Activated CD8-positive, alpha-beta T cell treated with anti-CD3 and anti-CD28 coated beads, Interleukin-2, amount 10 ng/mL, durations not matched to agents 7 days and 5 days (primary cell): ENCODE measurements around the gene TLR9. TPM values are rescaled to one million over a fixed set of nuclear protein-coding genes. Genes with fewer than 3 reads are reported as not detected.

Experiments used
- ATAC-seq: fragments of 150-1000 bp; cut with Tn5 transposase; one replicate; pipeline ENCODE4 v1.10.0; 2021; ENCODE audit warnings: moderate library complexity
- CTCF ChIA-PET: fragments of 350-600 bp; sonication (Branson Sonifier 250); formaldehyde crosslinking; loops from one replicate; lab custom pipeline; 2021; ENCODE audit warnings: antibody characterized with exemption; lab: Charles Lee
- POLR2A ChIA-PET: fragments of 350-600 bp; sonication (Branson Sonifier 250); formaldehyde crosslinking; loops from one replicate; lab custom pipeline; 2021; ENCODE audit warnings: antibody characterized with exemption; lab: Charles Lee
- DNase-seq: peaks from one replicate; pipeline ENCODE4 v3.0.0-alpha.2; 2020
- H3K27ac Mint-ChIP-seq: one replicate; pipeline ENCODE4 v1.8.0; 2021; ENCODE audit warnings: mild to moderate bottlenecking, mixed read lengths
- H3K27me3 Mint-ChIP-seq: one replicate; pipeline ENCODE4 v1.8.0; 2021; ENCODE audit warnings: low read depth, mixed read lengths
- H3K36me3 Mint-ChIP-seq: one replicate; pipeline ENCODE4 v1.8.0; 2021; ENCODE audit warnings: low read depth, mixed read lengths
- H3K4me1 Mint-ChIP-seq: one replicate; pipeline ENCODE4 v1.8.0; 2021; ENCODE audit warnings: low read depth, mixed read lengths
- H3K4me3 Mint-ChIP-seq: one replicate; pipeline ENCODE4 v1.8.0; 2021; ENCODE audit warnings: mild to moderate bottlenecking, mixed read lengths
- H3K9me3 Mint-ChIP-seq: one replicate; pipeline ENCODE4 v1.8.0; 2022; ENCODE audit warnings: mixed read lengths; ENCODE audit not compliant: insufficient read depth
- total RNA-seq, 2 experiments: library from RNA; stranded (reverse); gene quantifications; one replicate each; pipeline ENCODE4 v1.2.3, GENCODE V29; 2021

The TLR9 gene
- total RNA-seq, 2 experiments from 2014 or later, result 0.52 to 0.79 TPM

DNA sequence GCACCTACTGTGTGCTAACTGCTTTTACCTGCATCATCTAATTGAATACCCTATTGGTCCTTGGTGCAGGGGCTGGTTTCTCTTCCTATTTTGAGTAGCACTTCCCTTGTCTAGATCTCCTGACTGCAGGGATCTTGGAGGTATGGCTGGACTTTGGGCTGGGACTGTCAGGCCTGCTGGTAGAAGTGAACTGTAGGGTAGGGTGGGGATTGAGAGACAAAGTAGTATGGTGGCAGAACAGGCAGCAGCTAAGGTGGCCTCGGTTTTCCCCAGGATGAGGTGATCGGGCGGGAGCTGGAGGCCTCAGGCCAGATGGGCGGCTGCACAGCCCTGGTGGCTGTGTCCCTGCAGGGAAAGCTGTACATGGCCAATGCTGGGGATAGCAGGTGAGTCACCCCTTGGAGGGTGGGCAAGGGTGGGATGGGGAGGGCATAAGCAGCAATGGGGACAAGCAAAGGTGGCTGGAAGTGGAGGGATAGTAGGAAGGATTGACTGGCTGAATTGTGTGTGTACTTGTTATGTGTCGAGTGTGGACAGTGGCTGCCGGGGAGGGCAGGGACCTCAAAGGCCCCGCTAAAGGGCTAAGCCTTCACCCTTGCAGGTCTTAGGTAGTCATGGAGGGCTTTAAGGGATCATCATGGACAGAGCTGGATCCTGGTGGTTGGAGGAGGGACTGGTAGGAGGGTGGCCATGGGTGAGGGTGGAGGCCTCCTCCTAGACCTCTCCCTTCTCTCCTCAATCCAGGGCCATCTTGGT lies 22.1 kb upstream of the TLR9 start:
- no peak for DNase-seq
- no peaks in the 10 kb centered on the region for H3K9me3 Mint-ChIP-seq
- peak overlapping the region; percentile 92 for H3K4me3 Mint-ChIP-seq
- H3K27ac Mint-ChIP-seq, result peak overlapping the region; percentile 82
- ChIA-PET POLR2A (interaction anchor here (0.9 to 20.7 kb wide), 9 partner anchors 7 to 306 kb away, joined by 3 to 400 read pairs (median 6); partner anchors contain the start of genes GLYCTK, RRP9, TWF2 and WDR82), CTCF (interaction anchor here (0.7 to 8.4 kb wide), 4 partner anchors 11 to 92 kb away, joined by 4 to 66 read pairs (median 28); partner anchors contain the start of gene WDR82)
- H3K4me1 Mint-ChIP-seq, result peaks cover 83% of the 10 kb centered on the region
- H3K27me3 Mint-ChIP-seq, result no peaks in the 10 kb centered on the region
- no peak for ATAC-seq
- H3K36me3 Mint-ChIP-seq, result peaks cover 68% of the 10 kb centered on the region

- Mint-ChIP-seq H3K36me3 (peaks cover 66% of the 10 kb centered on the region), H3K4me3 (peak overlapping the region; percentile 92), H3K27ac (peak overlapping the region; percentile 82), H3K27me3 (no peaks in the 10 kb centered on the region), H3K9me3 (no peaks in the 10 kb centered on the region), H3K4me1 (peaks cover 81% of the 10 kb centered on the region)
- no peak for DNase-seq
- peak; percentile 18 for ATAC-seq
- CTCF ChIA-PET, result interaction anchor here (1.1 to 13.1 kb wide), 7 partner anchors 10 to 92 kb away, joined by 3 to 143 read pairs (median 11); partner anchors contain the start of gene WDR82
- POLR2A ChIA-PET, result interaction anchor here (1.1 to 20.7 kb wide), 5 partner anchors 16 to 36 kb away, joined by 3 to 400 read pairs (median 4); partner anchors contain the start of genes GLYCTK and WDR82
Observed at GRCh38 chr3:52246728-52247408, 21.4 kb upstream of the TLR9 start.

- H3K4me3 Mint-ChIP-seq, result peak overlapping the region; percentile 92
- peaks cover 81% of the 10 kb centered on the region for H3K4me1 Mint-ChIP-seq
- H3K36me3 Mint-ChIP-seq, result peaks cover 63% of the 10 kb centered on the region
- ATAC-seq, result peak; percentile 32
- no peak for DNase-seq
- ChIA-PET CTCF (interaction anchor here (1.1 to 13.1 kb wide), 7 partner anchors 11 to 93 kb away, joined by 3 to 143 read pairs (median 11); partner anchors contain the start of gene WDR82), POLR2A (interaction anchor here (1.1 to 20.7 kb wide), 5 partner anchors 15 to 37 kb away, joined by 3 to 400 read pairs (median 4); partner anchors contain the start of genes GLYCTK and WDR82)
- peak overlapping the region; percentile 82 for H3K27ac Mint-ChIP-seq
- no peaks in the 10 kb centered on the region for H3K27me3 Mint-ChIP-seq
- no peaks in the 10 kb centered on the region for H3K9me3 Mint-ChIP-seq
Observed at GRCh38 chr3:52246264-52246620, 20.8 kb upstream of the TLR9 start.

GRCh38 chr3:52245322-52246263 lies 20.1 kb upstream of the TLR9 start, which contains the start of gene PPM1M:
Gene PPM1M (plus strand): TSS chr3:52245759. CDS start chr3:52245825, 66 bp downstream.
- peak; percentile 63 for ATAC-seq
- POLR2A ChIA-PET, result interaction anchor here (1.1 to 20.7 kb wide), 6 partner anchors 7 to 37 kb away, joined by 3 to 400 read pairs (median 5); partner anchors contain the start of genes GLYCTK and WDR82
- DNase-seq, result peak; percentile 68
- H3K4me3 Mint-ChIP-seq, result peak within 1 kb of the TSS; percentile 92
- peaks cover 65% of the 10 kb centered on the region for H3K36me3 Mint-ChIP-seq
- no peaks in the 10 kb centered on the region for H3K9me3 Mint-ChIP-seq
- H3K27me3 Mint-ChIP-seq, result no peaks in the 10 kb centered on the region
- H3K4me1 Mint-ChIP-seq, result peaks cover 83% of the 10 kb centered on the region
- CTCF ChIA-PET, result interaction anchor here (1.1 to 13.1 kb wide), 9 partner anchors 8 to 93 kb away, joined by 3 to 143 read pairs (median 11); partner anchors contain the start of gene WDR82
- peak within 1 kb of the TSS; percentile 87 for H3K27ac Mint-ChIP-seq

GRCh38 chr3:52243791-52244628 lies 18.6 kb upstream of the TLR9 start:
- Mint-ChIP-seq H3K4me3 (peak overlapping the region; percentile 92), H3K36me3 (peaks cover 63% of the 10 kb centered on the region), H3K27ac (peak overlapping the region; percentile 87), H3K27me3 (no peaks in the 10 kb centered on the region), H3K4me1 (peaks cover 74% of the 10 kb centered on the region), H3K9me3 (no peaks in the 10 kb centered on the region)
- ChIA-PET CTCF (interaction anchor here (0.7 to 13.1 kb wide), 10 partner anchors 9 to 95 kb away, joined by 3 to 143 read pairs (median 5); partner anchors contain the start of gene WDR82), POLR2A (interaction anchor here (0.8 to 20.7 kb wide), 3 partner anchors 9 to 39 kb away, joined by 3 to 400 read pairs (median 18); partner anchors contain the start of genes GLYCTK and WDR82)
- DNase-seq (no peak), ATAC-seq (no peak)

- Mint-ChIP-seq H3K9me3 (no peaks in the 10 kb centered on the region), H3K27ac (peak overlapping the region; percentile 27), H3K27me3 (no peaks in the 10 kb centered on the region), H3K36me3 (peaks cover 51% of the 10 kb centered on the region), H3K4me3 (no peak overlapping the region), H3K4me1 (peaks cover 66% of the 10 kb centered on the region)
- ChIA-PET POLR2A (interaction anchor here (0.7 to 20.7 kb wide), 3 partner anchors 11 to 41 kb away, joined by 3 to 400 read pairs (median 18); partner anchors contain the start of genes GLYCTK and WDR82), CTCF (interaction anchor here (1.2 to 13.1 kb wide), 8 partner anchors 10 to 97 kb away, joined by 3 to 143 read pairs (median 9); partner anchors contain the start of gene WDR82)
- no peak for ATAC-seq
- DNase-seq, result no peak
Observed at GRCh38 chr3:52242039-52242438, 16.6 kb upstream of the TLR9 start.

DNA sequence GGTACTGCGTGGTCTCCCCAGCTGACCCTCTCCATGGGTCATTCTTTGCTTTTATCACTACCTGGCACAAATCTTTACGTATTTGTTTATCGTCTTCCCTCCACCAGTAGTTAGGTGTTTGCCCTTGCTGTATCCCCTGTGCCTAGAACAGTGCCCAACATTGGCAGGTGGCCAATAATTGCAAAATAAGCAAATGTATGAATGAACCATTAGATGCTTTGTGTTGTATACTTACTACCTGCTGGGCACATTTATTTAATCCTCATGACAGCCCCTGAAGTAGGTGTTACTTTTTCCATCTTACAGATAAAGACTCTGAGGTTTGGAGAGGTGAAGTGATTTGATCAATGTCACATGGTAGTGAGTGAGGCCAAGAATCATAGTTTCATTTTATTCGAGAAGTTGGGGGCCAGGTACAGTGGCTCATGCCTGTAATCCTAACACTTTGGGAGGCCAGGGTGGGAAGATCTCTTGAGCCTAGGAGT lies 15.5 kb upstream of the TLR9 start:
- no peaks in the 10 kb centered on the region for H3K27me3 Mint-ChIP-seq
- peak overlapping the region; percentile 96 for H3K27ac Mint-ChIP-seq
- H3K4me1 Mint-ChIP-seq, result peaks cover 70% of the 10 kb centered on the region
- no peaks in the 10 kb centered on the region for H3K9me3 Mint-ChIP-seq
- H3K36me3 Mint-ChIP-seq, result peaks cover 48% of the 10 kb centered on the region
- ATAC-seq (no peak), DNase-seq (no peak)
- peak overlapping the region; percentile 96 for H3K4me3 Mint-ChIP-seq
- ChIA-PET CTCF (interaction anchor here (0.7 to 13.1 kb wide), 16 partner anchors 8 to 172 kb away, joined by 3 to 143 read pairs (median 6); partner anchors contain the start of genes GLYCTK and WDR82), POLR2A (interaction anchor here (1.1 to 20.7 kb wide), 5 partner anchors 8 to 42 kb away, joined by 6 to 400 read pairs (median 32); partner anchors contain the start of genes GLYCTK and WDR82)

- ChIA-PET POLR2A (interaction anchor here (1.1 to 20.7 kb wide), 5 partner anchors 8 to 43 kb away, joined by 6 to 400 read pairs (median 32); partner anchors contain the start of genes GLYCTK and WDR82), CTCF (interaction anchor here (0.7 to 13.1 kb wide), 14 partner anchors 8 to 172 kb away, joined by 3 to 143 read pairs (median 9); partner anchors contain the start of genes GLYCTK and WDR82)
- H3K4me1 Mint-ChIP-seq, result peaks cover 75% of the 10 kb centered on the region
- no peaks in the 10 kb centered on the region for H3K9me3 Mint-ChIP-seq
- H3K36me3 Mint-ChIP-seq, result peaks cover 54% of the 10 kb centered on the region
- H3K27me3 Mint-ChIP-seq, result no peaks in the 10 kb centered on the region
- peak overlapping the region; percentile 96 for H3K27ac Mint-ChIP-seq
- ATAC-seq (peak; percentile 34), DNase-seq (peak; percentile 80)
- H3K4me3 Mint-ChIP-seq, result peak overlapping the region; percentile 96
Observed at GRCh38 chr3:52240059-52240885, 14.8 kb upstream of the TLR9 start.
